Panc1 (cell line): ENCODE data around the gene CPSF2.

Experiments used
- CTCF ChIP-seq: fragments of 450-650 bp; IDR thresholded peaks from 2 replicates; pipeline ENCODE4 v1.5.1; 2017; ENCODE audit warnings: mild to moderate bottlenecking
- POLR2AphosphoS5 ChIP-seq: IDR thresholded peaks from 2 replicates; pipeline ENCODE4 v1.6.1; 2012; ENCODE audit warnings: mild to moderate bottlenecking, low read depth, low read length, moderate library complexity
- REST ChIP-seq, 2 experiments: IDR thresholded peaks; 2 replicates each; pipeline ENCODE4 v1.6.1; 2011 to 2012; ENCODE audit warnings: low read depth in 2 of 2, control low read depth in 1 of 2, low read length in 1 of 2, mild to moderate bottlenecking in 1 of 2, moderate library complexity in 1 of 2; ENCODE audit not compliant: insufficient read depth in 1 of 2

GRCh38 chr14:92143962-92144361 lies 22.2 kb downstream of the CPSF2 start:
- TF ChIP-seq CTCF, result no peak
- no peak for TF ChIP-seq POLR2AphosphoS5
- no peak for TF ChIP-seq REST (IDR thresholded peaks at IDR 0.05; ENCODE audit: insufficient read depth in 1 of 2, low read depth in 2 of 2, low read length in 1 of 2)
